H54 (cell line): ENCODE data around the gene SLC34A3.

Source experiments
- DNase-seq: peaks from one replicate; pipeline ENCODE4 v3.0.0; 2011; ENCODE audit warnings: low spot score, mixed read lengths; ENCODE audit not compliant: insufficient read length
- FAIRE-seq: peaks from 3 replicates; lab custom pipeline; 2011; peaks lifted over from hg19 to GRCh38; lab: Jason Lieb, UNC
- POLR2A ChIP-seq: IDR thresholded peaks from 2 replicates; pipeline ENCODE4 v1.6.1; 2011; ENCODE audit warnings: low read depth, mild to moderate bottlenecking, low read length

The SLC34A3 gene

GRCh38 chr9:137191245-137191644, 39.5 kb upstream of the SLC34A3 start:
- no peak for FAIRE-seq
- DNase-seq: no peak
- no peak for TF ChIP-seq POLR2A

GRCh38 chr9:137191691-137192447, 38.8 kb upstream of the SLC34A3 start:
- DNase-seq: no peak
- no peak for FAIRE-seq
- no peak for TF ChIP-seq POLR2A

GRCh38 chr9:137192448-137192780, 38.3 kb upstream of the SLC34A3 start:
- no peak for TF ChIP-seq POLR2A
- DNase-seq (no peak), FAIRE-seq (no peak)

GRCh38 chr9:137192859-137193258, 37.8 kb upstream of the SLC34A3 start:
- TF ChIP-seq POLR2A: no peak
- FAIRE-seq: no peak
- DNase-seq: no peak

GRCh38 chr9:137193771-137194170, 36.9 kb upstream of the SLC34A3 start:
- TF ChIP-seq POLR2A: no peak
- FAIRE-seq (no peak), DNase-seq (no peak)

GRCh38 chr9:137194388-137194787, 36.3 kb upstream of the SLC34A3 start:
- FAIRE-seq: no peak

GRCh38 chr9:137194909-137195308, 35.8 kb upstream of the SLC34A3 start:
- no peak for TF ChIP-seq POLR2A
- FAIRE-seq (no peak), DNase-seq (no peak)

More at GRCh38 chr9:137194388-137194787, 36.3 kb upstream of the SLC34A3 start:
- DNase-seq: no peak
- no peak for TF ChIP-seq POLR2A

- no peak for DNase-seq
- FAIRE-seq: no peak
These were observed 35.0 kb upstream of the SLC34A3 start for GRCh38 chr9:137195525-137196220.

GRCh38 chr9:137198051-137198901, 32.4 kb upstream of the SLC34A3 start:
- FAIRE-seq: no peak
- DNase-seq: no peak

More at GRCh38 chr9:137195525-137196220, 35.0 kb upstream of the SLC34A3 start:
- no peak for TF ChIP-seq POLR2A

GRCh38 chr9:137198902-137199283, 31.8 kb upstream of the SLC34A3 start:
- no peak for TF ChIP-seq POLR2A
- DNase-seq: no peak
- no peak for FAIRE-seq

More at GRCh38 chr9:137198051-137198901, 32.4 kb upstream of the SLC34A3 start:
- no peak for TF ChIP-seq POLR2A

- no peak for TF ChIP-seq POLR2A
- no peak for FAIRE-seq
- no peak for DNase-seq
These were observed 31.1 kb upstream of the SLC34A3 start for GRCh38 chr9:137199411-137200121.

GRCh38 chr9:137200311-137201204, 30.1 kb upstream of the SLC34A3 start, which contains the start of gene TPRN:
TSS of gene TPRN (minus strand) at chr9:137200741. CDS start at chr9:137200711, 30 bp downstream.
- DNase-seq (peak; percentile 100), FAIRE-seq (peak; percentile 91)
- peak; percentile 89 for TF ChIP-seq POLR2A
